C4-2B (cell line): ENCODE results near the gene COL6A5.

Experiments used
- ZFX ChIP-seq: fragments of 450-650 bp; IDR thresholded peaks from 2 replicates; pipeline ENCODE4 v1.6.1; 2017
- TF ChIP-seq, protein P1 (sequence below): fragments of 450-650 bp; conservative IDR thresholded peaks from 2 replicates; pipeline ENCODE4 v1.5.1; 2017; ENCODE audit warnings: mild to moderate bottlenecking

- TF ChIP-seq, protein P1, sequence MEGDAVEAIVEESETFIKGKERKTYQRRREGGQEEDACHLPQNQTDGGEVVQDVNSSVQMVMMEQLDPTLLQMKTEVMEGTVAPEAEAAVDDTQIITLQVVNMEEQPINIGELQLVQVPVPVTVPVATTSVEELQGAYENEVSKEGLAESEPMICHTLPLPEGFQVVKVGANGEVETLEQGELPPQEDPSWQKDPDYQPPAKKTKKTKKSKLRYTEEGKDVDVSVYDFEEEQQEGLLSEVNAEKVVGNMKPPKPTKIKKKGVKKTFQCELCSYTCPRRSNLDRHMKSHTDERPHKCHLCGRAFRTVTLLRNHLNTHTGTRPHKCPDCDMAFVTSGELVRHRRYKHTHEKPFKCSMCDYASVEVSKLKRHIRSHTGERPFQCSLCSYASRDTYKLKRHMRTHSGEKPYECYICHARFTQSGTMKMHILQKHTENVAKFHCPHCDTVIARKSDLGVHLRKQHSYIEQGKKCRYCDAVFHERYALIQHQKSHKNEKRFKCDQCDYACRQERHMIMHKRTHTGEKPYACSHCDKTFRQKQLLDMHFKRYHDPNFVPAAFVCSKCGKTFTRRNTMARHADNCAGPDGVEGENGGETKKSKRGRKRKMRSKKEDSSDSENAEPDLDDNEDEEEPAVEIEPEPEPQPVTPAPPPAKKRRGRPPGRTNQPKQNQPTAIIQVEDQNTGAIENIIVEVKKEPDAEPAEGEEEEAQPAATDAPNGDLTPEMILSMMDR = no peak
- TF ChIP-seq ZFX = no peak
Measured at GRCh38 chr3:130433306-130433705, 87.8 kb downstream of the COL6A5 start.
